Endothelial cell (in vitro differentiated cells): ENCODE data around the gene SAMM50. TPM values are rescaled to one million over a fixed set of nuclear protein-coding genes. Genes with fewer than 3 reads are reported as not detected.
A peak's percentile ranks its signal among the peaks of the same experiment; 100 is the strongest.

Source experiments
- DNase-seq: peaks from one replicate; pipeline ENCODE4 v3.0.0; 2021; ENCODE audit warnings: low spot score
- H3K27ac Mint-ChIP-seq: one replicate; pipeline ENCODE4 v1.8.0; 2021; ENCODE audit warnings: mixed read lengths, inconsistent platforms; ENCODE audit not compliant: unreplicated experiment
- H3K27me3 Mint-ChIP-seq: one replicate; pipeline ENCODE4 v1.8.0; 2021; ENCODE audit warnings: mild to moderate bottlenecking, moderate library complexity, mixed read lengths, inconsistent platforms; ENCODE audit not compliant: unreplicated experiment
- H3K36me3 Mint-ChIP-seq: one replicate; pipeline ENCODE4 v1.8.0; 2021; ENCODE audit warnings: mild to moderate bottlenecking, low read depth, mixed read lengths, inconsistent platforms; ENCODE audit not compliant: unreplicated experiment
- H3K4me1 Mint-ChIP-seq: one replicate; pipeline ENCODE4 v1.8.0; 2021; ENCODE audit warnings: mild to moderate bottlenecking, mixed read lengths, inconsistent platforms; ENCODE audit not compliant: unreplicated experiment
- H3K4me3 Mint-ChIP-seq: one replicate; pipeline ENCODE4 v1.8.0; 2021; ENCODE audit warnings: mild to moderate bottlenecking, mixed read lengths, inconsistent platforms; ENCODE audit not compliant: unreplicated experiment
- H3K9me3 Mint-ChIP-seq: one replicate; pipeline ENCODE4 v1.8.0; 2021; ENCODE audit warnings: mixed read lengths, inconsistent platforms; ENCODE audit not compliant: unreplicated experiment
- CTCF ChIP-seq: fragments of 200-600 bp; sonication (generic); IDR thresholded peaks from one replicate; pipeline ENCODE4 v1.5.0; 2021; ENCODE audit warnings: antibody characterized with exemption; ENCODE audit not compliant: unreplicated experiment
- total RNA-seq: library from RNA; stranded (reverse); fragmentation: NEBNext Ultra II Directional; extraction: Animal tissue kit (Norgen Biotek cat#: 25700); gene quantifications from one replicate; pipeline ENCODE4 v1.2.1, GENCODE V29; 2021; ENCODE audit not compliant: unreplicated experiment

The SAMM50 gene
- total RNA-seq, 1 donor from 2014 or later = 81.6 TPM

GRCh38 chr22:44031158-44031952 is 76.1 kb downstream of the SAMM50 start:
- peaks cover 14% of the 10 kb centered on the region for H3K36me3 Mint-ChIP-seq
- DNase-seq = no peak
- no peak overlapping the region for H3K4me3 Mint-ChIP-seq
- H3K27me3 Mint-ChIP-seq = peaks cover 5% of the 10 kb centered on the region
- no peak for TF ChIP-seq CTCF
- H3K9me3 Mint-ChIP-seq = no peaks in the 10 kb centered on the region
- H3K4me1 Mint-ChIP-seq = peaks cover 49% of the 10 kb centered on the region
- H3K27ac Mint-ChIP-seq = peak overlapping the region; percentile 99

- peaks cover 5% of the 10 kb centered on the region for H3K27me3 Mint-ChIP-seq
- TF ChIP-seq CTCF = no peak
- no peaks in the 10 kb centered on the region for H3K9me3 Mint-ChIP-seq
- H3K36me3 Mint-ChIP-seq = peaks cover 14% of the 10 kb centered on the region
- DNase-seq = no peak
- H3K27ac Mint-ChIP-seq = no peak overlapping the region
- H3K4me3 Mint-ChIP-seq = no peak overlapping the region
- peaks cover 41% of the 10 kb centered on the region for H3K4me1 Mint-ChIP-seq
These were observed 77.0 kb downstream of the SAMM50 start for GRCh38 chr22:44032126-44032730.

- H3K4me1 Mint-ChIP-seq = peaks cover 36% of the 10 kb centered on the region
- peaks cover 5% of the 10 kb centered on the region for H3K27me3 Mint-ChIP-seq
- H3K27ac Mint-ChIP-seq = no peak overlapping the region
- H3K9me3 Mint-ChIP-seq = no peaks in the 10 kb centered on the region
- peaks cover 14% of the 10 kb centered on the region for H3K36me3 Mint-ChIP-seq
- no peak overlapping the region for H3K4me3 Mint-ChIP-seq
- no peak for DNase-seq
- no peak for TF ChIP-seq CTCF
These were observed 78.0 kb downstream of the SAMM50 start for GRCh38 chr22:44033287-44033686.

- Mint-ChIP-seq H3K9me3 (no peaks in the 10 kb centered on the region), H3K36me3 (peaks cover 10% of the 10 kb centered on the region), H3K27ac (no peak overlapping the region), H3K4me3 (no peak overlapping the region), H3K27me3 (peaks cover 2% of the 10 kb centered on the region), H3K4me1 (peaks cover 32% of the 10 kb centered on the region)
- no peak for DNase-seq
- TF ChIP-seq CTCF = no peak
These were observed 78.5 kb downstream of the SAMM50 start for GRCh38 chr22:44033694-44034093.
